ENCODE measurements around the gene DCANP1. TPM values are rescaled to one million over a fixed set of nuclear protein-coding genes. Genes with fewer than 3 reads are reported as not detected.

The DCANP1 gene
- total and polyA plus RNA-seq, 2 of the 13 experiments (the other 11 are each of a cell fraction or from before 2014, with no cell fraction given), result not detected

DNA sequence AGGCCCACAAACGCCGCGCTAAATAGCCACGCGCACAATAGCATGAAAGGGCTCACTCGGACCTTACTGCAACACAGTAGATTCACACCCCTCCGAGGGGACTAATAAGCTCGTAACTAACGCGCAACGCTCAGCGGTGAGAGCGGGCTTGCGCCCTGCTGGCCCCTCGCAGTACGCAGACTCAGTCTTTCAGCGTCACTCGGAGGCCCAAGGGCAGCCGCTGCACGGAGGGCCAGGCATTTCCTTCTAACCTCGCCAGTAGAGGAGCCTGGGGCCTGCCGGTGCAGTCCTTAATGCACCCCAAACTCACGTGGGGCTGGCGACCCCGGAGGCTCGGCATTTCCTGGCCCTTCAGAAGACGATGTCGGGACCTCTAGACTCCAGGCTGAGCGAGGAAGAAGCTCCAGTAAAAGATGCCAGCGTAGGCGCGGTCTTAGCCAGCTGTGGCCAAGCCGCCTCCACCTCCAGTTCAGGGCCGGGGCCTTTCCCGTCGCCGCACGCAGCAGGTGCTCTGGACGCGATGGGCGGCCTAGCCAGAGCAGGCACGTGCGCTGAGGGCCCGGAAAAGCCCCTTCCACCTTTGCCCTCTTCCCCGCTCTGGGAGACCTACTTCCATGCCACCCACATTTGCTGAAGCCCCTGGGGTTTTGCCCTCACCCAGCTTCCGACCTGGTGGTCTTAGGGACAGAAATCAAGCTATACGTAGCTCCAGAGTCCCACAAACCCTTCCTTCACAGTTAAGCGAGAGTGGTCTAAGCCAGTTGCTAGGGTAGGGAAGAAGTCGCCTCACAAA is 43.3 kb upstream of the DCANP1 start (continued):
- TF ChIP-seq, protein P1, sequence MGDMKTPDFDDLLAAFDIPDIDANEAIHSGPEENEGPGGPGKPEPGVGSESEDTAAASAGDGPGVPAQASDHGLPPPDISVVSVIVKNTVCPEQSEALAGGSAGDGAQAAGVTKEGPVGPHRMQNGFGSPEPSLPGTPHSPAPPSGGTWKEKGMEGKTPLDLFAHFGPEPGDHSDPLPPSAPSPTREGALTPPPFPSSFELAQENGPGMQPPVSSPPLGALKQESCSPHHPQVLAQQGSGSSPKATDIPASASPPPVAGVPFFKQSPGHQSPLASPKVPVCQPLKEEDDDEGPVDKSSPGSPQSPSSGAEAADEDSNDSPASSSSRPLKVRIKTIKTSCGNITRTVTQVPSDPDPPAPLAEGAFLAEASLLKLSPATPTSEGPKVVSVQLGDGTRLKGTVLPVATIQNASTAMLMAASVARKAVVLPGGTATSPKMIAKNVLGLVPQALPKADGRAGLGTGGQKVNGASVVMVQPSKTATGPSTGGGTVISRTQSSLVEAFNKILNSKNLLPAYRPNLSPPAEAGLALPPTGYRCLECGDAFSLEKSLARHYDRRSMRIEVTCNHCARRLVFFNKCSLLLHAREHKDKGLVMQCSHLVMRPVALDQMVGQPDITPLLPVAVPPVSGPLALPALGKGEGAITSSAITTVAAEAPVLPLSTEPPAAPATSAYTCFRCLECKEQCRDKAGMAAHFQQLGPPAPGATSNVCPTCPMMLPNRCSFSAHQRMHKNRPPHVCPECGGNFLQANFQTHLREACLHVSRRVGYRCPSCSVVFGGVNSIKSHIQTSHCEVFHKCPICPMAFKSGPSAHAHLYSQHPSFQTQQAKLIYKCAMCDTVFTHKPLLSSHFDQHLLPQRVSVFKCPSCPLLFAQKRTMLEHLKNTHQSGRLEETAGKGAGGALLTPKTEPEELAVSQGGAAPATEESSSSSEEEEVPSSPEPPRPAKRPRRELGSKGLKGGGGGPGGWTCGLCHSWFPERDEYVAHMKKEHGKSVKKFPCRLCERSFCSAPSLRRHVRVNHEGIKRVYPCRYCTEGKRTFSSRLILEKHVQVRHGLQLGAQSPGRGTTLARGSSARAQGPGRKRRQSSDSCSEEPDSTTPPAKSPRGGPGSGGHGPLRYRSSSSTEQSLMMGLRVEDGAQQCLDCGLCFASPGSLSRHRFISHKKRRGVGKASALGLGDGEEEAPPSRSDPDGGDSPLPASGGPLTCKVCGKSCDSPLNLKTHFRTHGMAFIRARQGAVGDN (CRISPR knock-in tag; IDR thresholded peaks at IDR 0.05), result 0 out of 2 replicates have a peak, but pooled peaks have one; percentile 5
- TF ChIP-seq ZNF713 (CRISPR knock-in tag; IDR thresholded peaks at IDR 0.05), result no peak

DNA sequence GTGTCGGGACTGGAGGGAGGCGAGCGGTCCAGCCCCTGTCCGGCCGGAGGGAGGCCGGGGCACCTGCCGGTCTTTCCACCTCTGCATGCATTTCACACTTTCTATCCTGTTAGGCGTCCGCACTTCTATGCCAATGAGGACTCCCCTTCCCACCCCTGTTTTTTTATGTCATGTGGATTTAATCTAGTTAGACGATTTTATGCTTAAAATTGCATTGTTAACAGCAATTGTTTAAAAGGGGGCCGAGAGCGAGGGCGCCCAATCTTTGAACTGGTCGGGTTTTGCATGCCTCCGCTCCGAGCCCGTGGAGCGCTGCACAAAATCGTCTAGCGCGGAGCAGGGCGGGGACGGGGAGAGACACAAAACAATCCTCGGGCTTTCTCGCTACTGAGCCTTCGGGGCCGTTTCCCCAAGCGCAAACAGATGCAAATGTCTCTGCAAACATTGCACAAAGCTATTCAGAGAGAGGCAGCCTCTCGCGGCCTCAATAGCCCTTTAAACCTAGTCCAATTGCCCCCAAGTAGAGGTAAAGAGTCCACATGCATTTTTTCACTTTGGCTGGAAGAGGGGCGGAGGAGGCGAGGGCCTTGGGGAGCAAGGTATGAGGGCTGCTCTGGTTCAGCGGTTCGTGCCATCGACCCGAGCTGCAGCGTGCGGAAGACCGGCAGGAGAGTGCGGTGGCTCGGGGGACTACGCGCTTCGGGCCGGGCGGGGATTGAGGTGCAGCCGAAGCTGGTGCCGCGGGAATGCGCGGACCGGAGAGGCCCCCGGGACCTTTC is 42.5 kb upstream of the DCANP1 start:
- Histone ChIP-seq H4K20me1 (ENCODE audit: insufficient read depth, low read length) (no peaks in the 10 kb centered on the region), H3K79me2 (ENCODE audit: insufficient read depth, low read length) (no peaks in the 10 kb centered on the region), H3K4me1 (ENCODE audit: insufficient read depth, low read length) (peaks cover 81% of the 10 kb centered on the region), H3K9ac (ENCODE audit: insufficient read depth, low read depth, low read length) (no peak overlapping the region), H3K27me3 (ENCODE audit: control insufficient read depth in 1 of 2, insufficient read depth in 2 of 2, low read length in 2 of 2) (peaks cover 0 to 24% of the 10 kb centered on the region in 2 experiments; a peak in 3 of 5 replicates), H3K4me3 (replicated peaks in 1 of 3; ENCODE audit: insufficient read depth in 1 of 3, low read depth in 2 of 3, low read length in 3 of 3) (peak overlapping the region; percentile 31 to 69 (median 49)), H3K4me2 (ENCODE audit: low read depth, low read length) (peak overlapping the region; percentile 81), H3K36me3 (replicated peaks in 1 of 2; ENCODE audit: control insufficient read depth in 1 of 2, insufficient read depth in 2 of 2, low read length in 2 of 2) (no peaks in the 10 kb centered on the region), H3K27ac (ENCODE audit: extremely low read length, insufficient read depth, low read length) (peak overlapping the region; percentile 87), H2AFZ (ENCODE audit: low read length) (no peak overlapping the region), H3K9me3 (ENCODE audit: low read length) (no peaks in the 10 kb centered on the region)
- in situ Hi-C loops (cut with HindIII; ENCODE audit: extremely low pct_ligation_motif_present, low pct_unique_long_range_greater_than_20kb), result no loop called here
- CTCF ChIA-PET (ENCODE audit: low intra/inter-chr PET ratio, low total read pairs), result interaction anchor here (0.6 kb wide), 1 partner anchor 24 kb away, joined by 3 read pairs; no protein-coding TSS in a partner anchor
- FAIRE-seq, result peak; percentile 92
- ATAC-seq, result peak; percentile 67
- 7% methylated on average over 24 of the region's 53 CpGs for WGBS (ENCODE audit: low lambda C conversion rate)
- no TSS peak for BruUV-seq (replicated peaks)
- intact Hi-C loops (cut with micrococcal nuclease; ENCODE audit: unreplicated experiment), result no loop called here
- POLR2A ChIA-PET, result no interaction called here
- peak; percentile 80 for DNase-seq (ENCODE audit: low spot score)
- TF ChIP-seq ZNF841 (CRISPR knock-in tag; IDR thresholded peaks at IDR 0.05; ENCODE audit: borderline replicate concordance) (no peak), ZNF572 (CRISPR knock-in tag; IDR thresholded peaks at IDR 0.05) (no peak), GTF3A (CRISPR knock-in tag; conservative IDR thresholded peaks at IDR 0.05) (no peak), KLF12 (CRISPR knock-in tag; IDR thresholded peaks at IDR 0.05; ENCODE audit: borderline replicate concordance) (0 out of 2 replicates have a peak, but pooled peaks have one; percentile 48), MAFG (CRISPR knock-in tag; IDR thresholded peaks at IDR 0.05) (no peak), ZFP37 (CRISPR knock-in tag; IDR thresholded peaks at IDR 0.05; ENCODE audit: borderline replicate concordance) (no peak), ASH2L (IDR thresholded peaks at IDR 0.05; ENCODE audit: insufficient read length, low read depth, low read length) (peak; percentile 14), NFYB (CRISPR knock-in tag; IDR thresholded peaks at IDR 0.05) (no peak), JDP2 (CRISPR knock-in tag; IDR thresholded peaks at IDR 0.05; ENCODE audit: borderline replicate concordance) (no peak), ZNF230 (CRISPR knock-in tag; IDR thresholded peaks at IDR 0.05) (0 out of 2 replicates have a peak, but pooled peaks have one; percentile 15), KDM5A (IDR thresholded peaks at IDR 0.05; ENCODE audit: borderline replicate concordance, low read length) (no peak), SMARCC2 (IDR thresholded peaks at IDR 0.05) (no peak), ATRX (CRISPR knock-in tag; IDR thresholded peaks at IDR 0.05; ENCODE audit: borderline replicate concordance) (no peak), ZNF205 (CRISPR knock-in tag; IDR thresholded peaks at IDR 0.05) (peak; percentile 64; the same call in 1 of the 2 replicates)
- TF ChIP-seq, protein P2, sequence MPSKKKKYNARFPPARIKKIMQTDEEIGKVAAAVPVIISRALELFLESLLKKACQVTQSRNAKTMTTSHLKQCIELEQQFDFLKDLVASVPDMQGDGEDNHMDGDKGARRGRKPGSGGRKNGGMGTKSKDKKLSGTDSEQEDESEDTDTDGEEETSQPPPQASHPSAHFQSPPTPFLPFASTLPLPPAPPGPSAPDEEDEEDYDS (CRISPR knock-in tag; IDR thresholded peaks at IDR 0.05), result no peak

Measured in HepG2 (cell line).